Activated naive CD8-positive, alpha-beta T cell treated with anti-CD3 and anti-CD28 coated beads, Interleukin-2, amount 10 ng/mL, durations not matched to agents 7 days and 5 days (primary cell): Measurements from ENCODE around the gene SLC39A7. TPM values are rescaled to one million over a fixed set of nuclear protein-coding genes. Genes with fewer than 3 reads are reported as not detected.
A peak's percentile ranks its signal among the peaks of the same experiment; 100 is the strongest.

Experiments used
- ATAC-seq: fragments of 150-1000 bp; cut with Tn5 transposase; one replicate; pipeline ENCODE4 v1.10.0; 2021; ENCODE audit warnings: low read depth, moderate library complexity
- POLR2A ChIA-PET: fragments of 350-600 bp; sonication (Branson Sonifier 250); formaldehyde crosslinking; loops from one replicate; lab custom pipeline; 2021; ENCODE audit warnings: antibody characterized with exemption; lab: Charles Lee
- DNase-seq: peaks from one replicate; pipeline ENCODE4 v3.0.0; 2021
- H3K27ac Mint-ChIP-seq: one replicate; pipeline ENCODE4 v1.8.0; 2022; ENCODE audit warnings: mild to moderate bottlenecking, mixed read lengths
- H3K27me3 Mint-ChIP-seq: one replicate; pipeline ENCODE4 v1.8.0; 2022; ENCODE audit warnings: mild to moderate bottlenecking, moderate library complexity, mixed read lengths
- H3K36me3 Mint-ChIP-seq: one replicate; pipeline ENCODE4 v1.8.0; 2021; ENCODE audit warnings: mild to moderate bottlenecking, mixed read lengths
- H3K4me1 Mint-ChIP-seq: one replicate; pipeline ENCODE4 v1.8.0; 2021; ENCODE audit warnings: mixed read lengths
- H3K4me3 Mint-ChIP-seq: one replicate; pipeline ENCODE4 v1.8.0; 2022; ENCODE audit warnings: mild to moderate bottlenecking, moderate library complexity, mixed read lengths
- H3K9me3 Mint-ChIP-seq: one replicate; pipeline ENCODE4 v1.8.0; 2021; ENCODE audit warnings: mixed read lengths
- total RNA-seq, 2 experiments: library from RNA; stranded (reverse); gene quantifications; one replicate each; pipeline ENCODE4 v1.2.3, GENCODE V29; 2021

SLC39A7 gene
- total RNA-seq, 2 experiments from 2014 or later = 41.7 to 44.8 TPM

- Mint-ChIP-seq H3K27ac (peak overlapping the region; percentile 1), H3K36me3 (peaks cover 15% of the 10 kb centered on the region), H3K9me3 (no peaks in the 10 kb centered on the region), H3K27me3 (peaks cover 46% of the 10 kb centered on the region), H3K4me1 (peaks cover 7% of the 10 kb centered on the region), H3K4me3 (no peak overlapping the region)
- DNase-seq (no peak), ATAC-seq (no peak)
- POLR2A ChIA-PET = interaction anchor here (0.6 to 1.6 kb wide), 2 partner anchors 10 to 13 kb away, joined by 3 to 6 read pairs; no protein-coding TSS in a partner anchor
Observed at GRCh38 chr6:33189625-33190448, 10.8 kb upstream of the SLC39A7 start.

- ATAC-seq (no peak), DNase-seq (no peak)
- POLR2A ChIA-PET = interaction anchor here (0.6 kb wide), 1 partner anchor 12 kb away, joined by 3 read pairs; no protein-coding TSS in a partner anchor
- Mint-ChIP-seq H3K9me3 (no peaks in the 10 kb centered on the region), H3K4me1 (peaks cover 7% of the 10 kb centered on the region), H3K27ac (no peak overlapping the region), H3K36me3 (peaks cover 21% of the 10 kb centered on the region), H3K27me3 (peaks cover 44% of the 10 kb centered on the region), H3K4me3 (no peak overlapping the region)
Observed at GRCh38 chr6:33190504-33191107, 10.1 kb upstream of the SLC39A7 start.

- DNase-seq (no peak), ATAC-seq (no peak)
- Mint-ChIP-seq H3K4me3 (no peak overlapping the region), H3K9me3 (no peaks in the 10 kb centered on the region), H3K4me1 (peaks cover 9% of the 10 kb centered on the region), H3K27me3 (peaks cover 39% of the 10 kb centered on the region), H3K27ac (no peak overlapping the region), H3K36me3 (peaks cover 30% of the 10 kb centered on the region)
- POLR2A ChIA-PET = no interaction called here
Observed at GRCh38 chr6:33191383-33192104, 9.1 kb upstream of the SLC39A7 start.

GRCh38 chr6:33192105-33192646 lies 8.5 kb upstream of the SLC39A7 start, which contains the start of gene COL11A2:
COL11A2 (minus strand) TSS chr6:33192467; CDS start chr6:33192240, 227 bp downstream.
- DNase-seq = no peak
- POLR2A ChIA-PET = no interaction called here

GRCh38 chr6:33192671-33193602 lies 7.7 kb upstream of the SLC39A7 start:
- peak; percentile 38 for DNase-seq
- Mint-ChIP-seq H3K27me3 (peaks cover 33% of the 10 kb centered on the region), H3K4me1 (peaks cover 18% of the 10 kb centered on the region), H3K9me3 (no peaks in the 10 kb centered on the region), H3K27ac (no peak overlapping the region), H3K36me3 (peaks cover 30% of the 10 kb centered on the region), H3K4me3 (peak overlapping the region; percentile 49)
- POLR2A ChIA-PET = no interaction called here
- ATAC-seq = no peak

More at GRCh38 chr6:33192105-33192646, 8.5 kb upstream of the SLC39A7 start, which contains the start of gene COL11A2:
- Mint-ChIP-seq H3K4me1 (peaks cover 11% of the 10 kb centered on the region), H3K36me3 (peaks cover 31% of the 10 kb centered on the region), H3K9me3 (no peaks in the 10 kb centered on the region), H3K27ac (no peak within 1 kb of the TSS), H3K27me3 (peaks cover 37% of the 10 kb centered on the region), H3K4me3 (peak within 1 kb of the TSS; percentile 49)
- ATAC-seq = peak; percentile 17

- peak overlapping the region; percentile 26 for H3K4me3 Mint-ChIP-seq
- H3K27ac Mint-ChIP-seq = no peak overlapping the region
- ATAC-seq = no peak
- no peak for DNase-seq
- H3K4me1 Mint-ChIP-seq = peaks cover 24% of the 10 kb centered on the region
- peaks cover 30% of the 10 kb centered on the region for H3K36me3 Mint-ChIP-seq
- POLR2A ChIA-PET = no interaction called here
- no peaks in the 10 kb centered on the region for H3K9me3 Mint-ChIP-seq
- peaks cover 31% of the 10 kb centered on the region for H3K27me3 Mint-ChIP-seq
Observed at GRCh38 chr6:33193619-33194018, 7.0 kb upstream of the SLC39A7 start.

- Mint-ChIP-seq H3K36me3 (peaks cover 30% of the 10 kb centered on the region), H3K9me3 (no peaks in the 10 kb centered on the region), H3K4me3 (no peak overlapping the region), H3K4me1 (peaks cover 31% of the 10 kb centered on the region), H3K27me3 (peaks cover 31% of the 10 kb centered on the region), H3K27ac (no peak overlapping the region)
- POLR2A ChIA-PET = interaction anchor here (0.5 kb wide), 1 partner anchor 1313 kb away, joined by 4 read pairs; no protein-coding TSS in a partner anchor
- ATAC-seq (no peak), DNase-seq (no peak)
Observed at GRCh38 chr6:33194431-33194979, 6.2 kb upstream of the SLC39A7 start.

- Mint-ChIP-seq H3K27me3 (peaks cover 25% of the 10 kb centered on the region), H3K4me1 (peaks cover 34% of the 10 kb centered on the region), H3K27ac (no peak overlapping the region), H3K36me3 (peaks cover 30% of the 10 kb centered on the region), H3K4me3 (no peak overlapping the region), H3K9me3 (no peaks in the 10 kb centered on the region)
- DNase-seq = no peak
- ATAC-seq = no peak
- POLR2A ChIA-PET = interaction anchor here (0.8 kb wide), 1 partner anchor 12 kb away, joined by 4 read pairs; no protein-coding TSS in a partner anchor
Observed at GRCh38 chr6:33195304-33196165, 5.1 kb upstream of the SLC39A7 start.

- DNase-seq (no peak), ATAC-seq (peak; percentile 38)
- Mint-ChIP-seq H3K27me3 (peaks cover 8% of the 10 kb centered on the region), H3K27ac (peak overlapping the region; percentile 52), H3K4me3 (no peak overlapping the region), H3K4me1 (peaks cover 43% of the 10 kb centered on the region), H3K9me3 (no peaks in the 10 kb centered on the region), H3K36me3 (peaks cover 43% of the 10 kb centered on the region)
- POLR2A ChIA-PET = interaction anchor here (0.6 to 1.5 kb wide), 5 partner anchors 11 to 51 kb away, joined by 3 to 6 read pairs (median 3); partner anchors contain the start of gene RING1
Observed at GRCh38 chr6:33197431-33198048, 3.1 kb upstream of the SLC39A7 start.

GRCh38 chr6:33198159-33198852 lies 2.4 kb upstream of the SLC39A7 start:
- peak overlapping the region; percentile 96 for H3K4me3 Mint-ChIP-seq
- peak overlapping the region; percentile 62 for H3K27ac Mint-ChIP-seq
- ATAC-seq = no peak
- H3K4me1 Mint-ChIP-seq = peaks cover 43% of the 10 kb centered on the region
- H3K27me3 Mint-ChIP-seq = peaks cover 4% of the 10 kb centered on the region
- peaks cover 48% of the 10 kb centered on the region for H3K36me3 Mint-ChIP-seq
- H3K9me3 Mint-ChIP-seq = no peaks in the 10 kb centered on the region
- POLR2A ChIA-PET = interaction anchor here (0.7 to 1.5 kb wide), 4 partner anchors 10 to 114 kb away, joined by 3 to 6 read pairs (median 4); partner anchors contain the start of gene RING1
- DNase-seq = no peak
